ENCODE measurements around the gene IMMP2L. TPM values are rescaled to one million over a fixed set of nuclear protein-coding genes. Genes with fewer than 3 reads are reported as not detected.
A peak's percentile ranks its signal among the peaks of the same experiment; 100 is the strongest.

Gene IMMP2L
- total and polyA plus RNA-seq, 2 of the 4 experiments (the other 2 are of a cell fraction): 5.8 to 9.3 TPM

DNA sequence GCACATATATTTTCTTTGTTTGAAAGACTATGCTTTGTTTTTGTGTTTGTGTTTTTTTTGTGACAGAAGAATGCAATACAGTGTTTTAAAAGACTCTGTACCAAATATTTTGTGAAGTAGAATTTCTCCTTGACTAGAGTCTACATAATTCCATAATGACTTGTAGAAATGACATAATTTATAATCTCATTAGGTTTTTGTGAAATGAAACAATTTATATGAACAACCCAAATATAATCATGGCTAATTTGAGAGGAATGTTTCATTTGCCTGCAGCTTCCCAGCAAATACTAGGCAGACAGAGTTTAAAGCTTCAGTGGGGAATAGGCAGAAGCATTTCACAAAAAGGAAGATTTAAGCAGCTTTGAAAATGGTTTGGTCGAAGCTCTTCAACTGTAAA is 686.9 kb downstream of the IMMP2L start:
- no peaks in the 10 kb centered on the region for H3K9me1 ChIP-seq (ENCODE audit: insufficient read depth, low read length)
- no peak overlapping the region for H2BK15ac ChIP-seq (ENCODE audit: low read depth, low read length)
- no peak overlapping the region for H2AK5ac ChIP-seq (ENCODE audit: low read depth, low read length)
- no peak overlapping the region for H3K27ac ChIP-seq (ENCODE audit: insufficient read depth, low read length)
- H3K18ac ChIP-seq (ENCODE audit: low read depth, low read length): no peak overlapping the region; the same call in 1 of the 2 replicates
- TF ChIP-seq BHLHE40 (IDR thresholded peaks at IDR 0.05; ENCODE audit: low read depth, low read length): no peak
- TF ChIP-seq RCOR1 (IDR thresholded peaks at IDR 0.05; ENCODE audit: insufficient replicate concordance, low read length): no peak
- TF ChIP-seq SMC3 (IDR thresholded peaks at IDR 0.05; ENCODE audit: low read depth, low read length): no peak
- TF ChIP-seq, protein P1, sequence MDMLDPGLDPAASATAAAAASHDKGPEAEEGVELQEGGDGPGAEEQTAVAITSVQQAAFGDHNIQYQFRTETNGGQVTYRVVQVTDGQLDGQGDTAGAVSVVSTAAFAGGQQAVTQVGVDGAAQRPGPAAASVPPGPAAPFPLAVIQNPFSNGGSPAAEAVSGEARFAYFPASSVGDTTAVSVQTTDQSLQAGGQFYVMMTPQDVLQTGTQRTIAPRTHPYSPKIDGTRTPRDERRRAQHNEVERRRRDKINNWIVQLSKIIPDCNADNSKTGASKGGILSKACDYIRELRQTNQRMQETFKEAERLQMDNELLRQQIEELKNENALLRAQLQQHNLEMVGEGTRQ (IDR thresholded peaks at IDR 0.05; ENCODE audit: low read depth, low read length): no peak
- no peak for TF ChIP-seq MXI1 (IDR thresholded peaks at IDR 0.05; ENCODE audit: borderline replicate concordance, low read depth, low read length)
- TF ChIP-seq FOS (IDR thresholded peaks at IDR 0.05; ENCODE audit: low read depth, low read length): no peak
- TF ChIP-seq RFX5 (IDR thresholded peaks at IDR 0.05; ENCODE audit: low read depth, low read length): no peak
- TF ChIP-seq CHD1 (IDR thresholded peaks at IDR 0.05; ENCODE audit: low read depth, low read length): no peak
- TF ChIP-seq CEBPB (IDR thresholded peaks at IDR 0.05; ENCODE audit: low read depth, low read length): no peak
- no peak for TF ChIP-seq NFE2L2 (IDR thresholded peaks at IDR 0.05; ENCODE audit: low read depth, low read length)
- TF ChIP-seq POLR2A (IDR thresholded peaks at IDR 0.05; ENCODE audit: low read depth, low read length): no peak
- TF ChIP-seq, protein P2, sequence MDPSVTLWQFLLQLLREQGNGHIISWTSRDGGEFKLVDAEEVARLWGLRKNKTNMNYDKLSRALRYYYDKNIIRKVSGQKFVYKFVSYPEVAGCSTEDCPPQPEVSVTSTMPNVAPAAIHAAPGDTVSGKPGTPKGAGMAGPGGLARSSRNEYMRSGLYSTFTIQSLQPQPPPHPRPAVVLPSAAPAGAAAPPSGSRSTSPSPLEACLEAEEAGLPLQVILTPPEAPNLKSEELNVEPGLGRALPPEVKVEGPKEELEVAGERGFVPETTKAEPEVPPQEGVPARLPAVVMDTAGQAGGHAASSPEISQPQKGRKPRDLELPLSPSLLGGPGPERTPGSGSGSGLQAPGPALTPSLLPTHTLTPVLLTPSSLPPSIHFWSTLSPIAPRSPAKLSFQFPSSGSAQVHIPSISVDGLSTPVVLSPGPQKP (IDR thresholded peaks at IDR 0.05; ENCODE audit: borderline replicate concordance, low read depth, low read length): no peak
- TF ChIP-seq RAD21 (IDR thresholded peaks at IDR 0.05; ENCODE audit: low read length): no peak
- TF ChIP-seq MAFK (IDR thresholded peaks at IDR 0.05; ENCODE audit: low read depth, low read length): no peak
- TF ChIP-seq, protein P3, sequence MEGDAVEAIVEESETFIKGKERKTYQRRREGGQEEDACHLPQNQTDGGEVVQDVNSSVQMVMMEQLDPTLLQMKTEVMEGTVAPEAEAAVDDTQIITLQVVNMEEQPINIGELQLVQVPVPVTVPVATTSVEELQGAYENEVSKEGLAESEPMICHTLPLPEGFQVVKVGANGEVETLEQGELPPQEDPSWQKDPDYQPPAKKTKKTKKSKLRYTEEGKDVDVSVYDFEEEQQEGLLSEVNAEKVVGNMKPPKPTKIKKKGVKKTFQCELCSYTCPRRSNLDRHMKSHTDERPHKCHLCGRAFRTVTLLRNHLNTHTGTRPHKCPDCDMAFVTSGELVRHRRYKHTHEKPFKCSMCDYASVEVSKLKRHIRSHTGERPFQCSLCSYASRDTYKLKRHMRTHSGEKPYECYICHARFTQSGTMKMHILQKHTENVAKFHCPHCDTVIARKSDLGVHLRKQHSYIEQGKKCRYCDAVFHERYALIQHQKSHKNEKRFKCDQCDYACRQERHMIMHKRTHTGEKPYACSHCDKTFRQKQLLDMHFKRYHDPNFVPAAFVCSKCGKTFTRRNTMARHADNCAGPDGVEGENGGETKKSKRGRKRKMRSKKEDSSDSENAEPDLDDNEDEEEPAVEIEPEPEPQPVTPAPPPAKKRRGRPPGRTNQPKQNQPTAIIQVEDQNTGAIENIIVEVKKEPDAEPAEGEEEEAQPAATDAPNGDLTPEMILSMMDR (conservative IDR thresholded peaks at IDR 0.05; ENCODE audit: low read depth, low read length): no peak
- no peak overlapping the region for H3K9ac ChIP-seq (ENCODE audit: low read depth, low read length)
- no peak overlapping the region for H3K4ac ChIP-seq (ENCODE audit: low read depth, low read length)
- no peaks in the 10 kb centered on the region for H3K36me3 ChIP-seq (ENCODE audit: control insufficient read depth, insufficient read depth, low read length)
- no peak overlapping the region for H2AK9ac ChIP-seq (replicated peaks; ENCODE audit: low read depth, low read length, poor library complexity)
- no peak overlapping the region for H3K4me3 ChIP-seq (ENCODE audit: insufficient read depth, low read depth, low read length)
- H3K9me3 ChIP-seq (ENCODE audit: control insufficient read depth, insufficient read depth, low read length): no peaks in the 10 kb centered on the region
- H4K20me1 ChIP-seq (ENCODE audit: insufficient read depth, low read length): no peaks in the 10 kb centered on the region
- no peak overlapping the region for H3K56ac ChIP-seq (ENCODE audit: extremely low read depth, insufficient read depth, low read length)
- dilution Hi-C loops (cut with HindIII; ENCODE audit: low sequenced_read_pairs, unreplicated experiment): no loop called here
- intact Hi-C loops (cut with micrococcal nuclease): no loop called here
- H3K27me3 ChIP-seq (ENCODE audit: control insufficient read depth, insufficient read depth, low read length): no peaks in the 10 kb centered on the region
- H2BK20ac ChIP-seq (ENCODE audit: low read depth, low read length): no peak overlapping the region
- in situ Hi-C loops (cut with MboI; ENCODE audit: low sequenced_read_pairs): no loop called here
- no peak overlapping the region for H3K14ac ChIP-seq (replicated peaks; ENCODE audit: low read depth, low read length)
- no peak overlapping the region for H4K5ac ChIP-seq (ENCODE audit: low read depth, low read length)
- ChIA-PET POLR2A (ENCODE audit: unreplicated experiment) (no interaction called here), CTCF (no interaction called here)
- H2AFZ ChIP-seq (replicated peaks; ENCODE audit: low read length, poor library complexity): no peak overlapping the region
- WGBS, 2 experiments (ENCODE audit: extremely low coverage in 2 of 2, insufficient read length in 1 of 2): no CpG with 5 or more reads among the region's 1 CpG
- BruUV-seq (replicated peaks): no TSS peak
- H3K4me2 ChIP-seq (ENCODE audit: low read depth, low read length): no peak overlapping the region
- H2BK120ac ChIP-seq (ENCODE audit: low read depth, low read length): no peak overlapping the region
- H4K8ac ChIP-seq (ENCODE audit: low read depth in 2 of 2, low read length in 2 of 2): no peak overlapping the region
- H3K79me1 ChIP-seq (ENCODE audit: low read depth in 1 of 2, low read length in 2 of 2): no peaks in the 10 kb centered on the region
- H3K23ac ChIP-seq (ENCODE audit: low read depth, low read length): no peak overlapping the region
- ATAC-seq (ENCODE audit: low read depth) (peak; percentile 40; the same call in 1 of the 2 replicates), DNase-seq (no peak)
- H4K91ac ChIP-seq (ENCODE audit: insufficient read depth, low read depth, low read length): no peak overlapping the region
- no peaks in the 10 kb centered on the region for H3K4me1 ChIP-seq (ENCODE audit: control insufficient read depth, insufficient read depth, low read length)
- no peak overlapping the region for H2BK5ac ChIP-seq (ENCODE audit: low read depth, low read length, poor library complexity, severe bottlenecking)
